GM21515 (cell line): Measurements from ENCODE around the gene RBM42.
"Not testable (repeated sequence)": the region's sequence is repeated elsewhere in the genome, so short reads cannot be mapped to it uniquely, and the experiment has no call there.

Experiments used
- ATAC-seq: cut with Tn5 transposase; IDR thresholded peaks from one replicate; pipeline ENCODE4 v1.9.1; 2021; ENCODE audit not compliant: unreplicated experiment

RBM42 gene

DNA sequence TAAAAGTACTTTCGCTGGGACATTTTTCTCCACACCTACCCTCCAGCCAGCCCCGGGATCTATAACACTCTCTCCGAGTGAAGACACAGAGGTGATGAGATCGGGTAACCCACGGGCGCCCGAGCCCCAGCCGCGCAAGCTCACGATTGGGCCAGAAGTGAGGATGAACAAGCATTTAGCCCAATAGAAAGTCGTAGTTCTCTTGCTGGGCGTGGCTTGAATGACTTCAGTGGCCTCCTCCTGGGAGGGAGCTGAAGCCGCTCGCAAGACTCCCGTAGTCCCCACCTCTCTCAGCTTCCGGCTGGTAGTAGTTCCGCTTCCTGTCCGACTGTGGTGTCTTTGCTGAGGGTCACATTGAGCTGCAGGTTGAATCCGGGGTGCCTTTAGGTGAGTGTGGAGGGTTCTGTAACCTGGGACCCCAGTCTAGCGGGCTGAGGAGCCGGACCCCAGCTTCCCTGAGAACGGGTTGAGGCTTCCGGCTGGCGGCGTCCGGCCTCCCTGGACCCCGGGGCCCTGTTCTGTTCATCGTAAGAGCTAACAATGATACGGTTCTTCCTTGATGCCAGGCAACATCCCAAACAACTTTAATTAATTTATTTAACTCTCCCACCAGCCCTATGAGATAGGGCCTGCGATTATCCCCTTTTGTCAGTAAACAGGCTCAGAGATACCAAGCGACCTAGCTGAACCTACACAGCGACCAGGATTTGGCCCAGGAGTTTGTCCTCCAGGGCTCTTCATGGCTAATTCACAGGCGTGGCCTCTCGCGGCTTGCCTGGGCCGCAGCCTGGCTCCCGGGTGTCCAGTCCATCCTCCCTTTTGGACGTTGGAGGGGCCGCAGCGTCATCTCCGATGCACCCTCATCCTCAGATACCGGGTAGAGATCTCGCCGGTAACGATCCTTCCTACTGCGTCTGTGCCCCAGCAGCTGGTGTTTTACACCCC is 19.5 kb downstream of the RBM42 start, which contains the start of gene COX6B1:
Gene COX6B1 (plus strand): TSS at position 307 of the 945 bp plus-strand sequence. CDS start 2,921 bp downstream, outside the sequence.
- peak; percentile 61 for ATAC-seq

DNA sequence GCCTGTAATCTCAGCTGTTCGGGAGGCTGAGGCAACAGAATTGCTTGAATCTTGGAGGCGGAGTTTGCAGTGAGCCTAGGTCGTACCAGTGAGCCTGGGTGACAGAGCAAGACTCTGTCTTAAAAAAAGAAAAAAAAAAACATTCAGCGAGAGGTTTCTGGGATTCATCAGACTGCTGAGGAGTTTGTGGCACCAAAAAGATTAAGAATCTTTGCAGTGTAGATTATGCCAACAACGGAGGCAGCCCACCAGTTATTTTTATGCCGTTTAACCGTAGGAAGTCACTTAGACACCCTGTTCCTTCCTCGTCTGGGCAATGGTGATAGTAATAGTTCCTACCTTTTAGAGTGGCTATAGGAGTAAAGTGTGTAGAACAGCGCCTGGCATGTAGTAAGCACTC is 21.7 kb downstream of the RBM42 start:
- ATAC-seq, result no peak

DNA sequence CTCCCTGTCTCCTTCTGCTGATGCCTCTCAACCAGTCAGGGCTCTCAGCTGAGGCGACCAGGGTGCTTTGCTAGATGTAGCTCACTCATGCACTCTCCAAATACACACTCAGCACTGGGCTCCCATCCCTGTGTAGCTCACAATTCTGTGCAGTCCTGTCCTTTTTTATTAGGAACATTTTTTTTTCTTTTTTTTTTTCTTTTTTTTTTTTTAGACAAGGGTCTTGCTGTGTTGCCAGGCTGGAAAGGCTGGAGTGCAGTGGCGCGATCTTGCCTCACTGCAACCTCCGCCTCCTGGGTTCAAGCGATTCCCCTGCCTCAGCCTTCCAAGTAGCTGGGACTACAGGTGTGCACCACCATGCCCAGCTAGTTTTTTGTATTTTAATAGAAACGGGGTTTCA is 26.0 kb downstream of the RBM42 start:
- not testable (repeated sequence) for ATAC-seq

DNA sequence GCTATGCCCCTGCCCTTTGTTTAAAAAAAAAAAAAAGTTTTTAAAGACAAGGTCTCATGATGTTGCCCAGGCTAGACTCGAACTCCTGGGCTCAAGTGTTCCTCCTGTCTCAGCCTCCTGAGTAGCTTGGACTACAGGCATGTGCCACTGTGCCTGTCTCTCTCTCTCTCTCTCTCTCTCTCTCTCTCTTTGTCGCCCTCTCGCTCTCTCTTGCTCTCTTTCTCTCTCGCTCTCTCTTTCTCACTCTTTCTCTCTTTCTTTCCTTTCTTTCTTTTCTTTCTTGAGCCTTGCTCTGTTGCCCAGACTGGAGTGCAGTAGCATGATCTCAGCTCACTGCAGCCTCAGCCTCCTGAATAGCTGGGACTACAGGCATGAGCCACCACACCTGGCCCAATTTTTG is 26.8 kb downstream of the RBM42 start:
- no peak for ATAC-seq

DNA sequence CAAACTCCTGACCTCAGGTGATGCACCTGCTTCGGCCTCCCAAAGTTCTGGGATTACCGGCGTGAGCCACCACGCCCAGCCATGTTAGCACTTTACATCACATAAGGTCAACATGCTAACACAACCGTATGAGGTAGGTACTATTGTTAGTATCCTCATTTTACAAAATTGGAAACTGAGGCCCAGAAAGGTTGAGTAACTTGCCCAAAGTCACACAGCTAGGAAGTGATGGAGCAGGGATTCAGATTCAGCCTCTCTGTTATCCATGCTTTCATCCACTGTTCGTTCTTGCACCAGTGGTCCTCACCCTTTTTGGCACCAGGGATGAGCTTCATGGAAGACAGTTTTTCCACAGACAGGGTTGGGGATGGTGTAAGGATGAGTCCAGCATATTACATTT is 27.9 kb downstream of the RBM42 start:
- no peak for ATAC-seq

DNA sequence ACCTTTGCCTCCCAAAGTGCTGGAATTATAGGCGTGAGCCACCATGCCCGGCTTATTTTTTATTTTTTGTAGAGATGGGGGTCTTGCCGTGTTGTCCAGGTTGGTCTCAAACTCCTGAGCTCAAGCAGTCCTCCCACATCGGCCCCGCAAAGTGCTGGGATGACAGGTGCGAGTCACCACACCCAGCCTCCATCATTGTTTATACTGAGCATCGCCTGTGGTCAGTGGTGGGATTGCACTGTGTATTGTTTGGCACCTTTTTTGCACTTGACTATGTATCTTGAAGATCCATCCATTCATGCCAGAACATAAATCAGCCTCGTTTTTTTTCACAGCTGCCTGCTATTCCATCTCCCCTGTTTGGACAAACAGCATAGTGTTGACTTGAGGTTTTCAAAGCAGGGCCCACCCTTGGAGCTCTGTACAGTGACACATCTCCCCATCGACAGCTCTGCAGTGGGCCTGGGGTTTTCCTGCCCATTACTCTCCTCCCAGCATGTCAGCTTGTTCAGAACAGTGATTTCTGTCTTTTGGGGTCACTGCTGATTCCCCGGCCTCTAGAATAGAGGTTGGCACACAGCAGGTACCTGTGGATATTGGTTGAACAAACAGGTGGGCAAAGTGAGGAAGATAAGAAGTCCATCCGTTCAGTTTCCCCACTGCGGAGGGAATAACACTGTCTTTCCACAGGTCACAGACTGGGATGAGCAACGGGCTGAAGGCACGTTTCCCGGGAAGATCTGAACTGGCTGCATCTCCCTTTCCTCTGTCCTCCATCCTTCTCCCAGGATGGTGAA is 29.3 kb downstream of the RBM42 start:
- no peak for ATAC-seq

DNA sequence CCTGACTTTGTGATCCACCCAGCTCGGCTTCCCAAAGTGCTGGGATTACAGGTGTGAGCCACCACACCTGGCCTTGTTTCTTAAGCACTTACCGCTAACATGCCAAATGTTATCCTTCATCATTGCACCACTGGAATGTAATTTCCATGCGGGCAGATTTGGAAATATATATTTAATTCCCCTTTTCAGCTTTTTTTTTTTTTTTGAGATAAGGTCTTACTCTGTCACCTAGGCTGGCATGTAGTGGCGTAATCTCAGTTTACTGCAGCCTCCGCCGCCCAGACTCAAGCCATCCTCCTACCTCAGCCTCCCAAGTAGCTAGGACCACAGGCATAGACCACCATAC is 33.1 kb downstream of the RBM42 start:
- ATAC-seq, result no peak

DNA sequence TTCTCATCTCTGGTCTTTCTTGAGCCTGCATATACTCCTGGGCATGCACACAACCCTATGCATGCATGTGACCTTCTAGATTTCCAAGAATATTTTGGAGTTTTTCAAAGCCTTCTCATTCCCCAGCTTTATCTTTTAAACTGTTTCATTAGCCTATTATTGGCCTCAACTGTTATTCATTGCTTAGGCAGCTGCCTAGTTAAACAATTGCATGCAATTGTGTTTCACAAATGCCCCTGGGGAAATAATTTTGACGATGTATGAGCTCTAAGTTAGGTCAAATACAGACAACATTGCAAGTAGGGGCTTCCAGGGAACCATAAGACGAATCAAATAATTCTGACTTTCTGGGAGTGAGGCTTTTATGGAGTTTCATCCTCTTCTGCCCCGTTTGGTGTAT is 35.1 kb downstream of the RBM42 start:
- no peak for ATAC-seq

DNA sequence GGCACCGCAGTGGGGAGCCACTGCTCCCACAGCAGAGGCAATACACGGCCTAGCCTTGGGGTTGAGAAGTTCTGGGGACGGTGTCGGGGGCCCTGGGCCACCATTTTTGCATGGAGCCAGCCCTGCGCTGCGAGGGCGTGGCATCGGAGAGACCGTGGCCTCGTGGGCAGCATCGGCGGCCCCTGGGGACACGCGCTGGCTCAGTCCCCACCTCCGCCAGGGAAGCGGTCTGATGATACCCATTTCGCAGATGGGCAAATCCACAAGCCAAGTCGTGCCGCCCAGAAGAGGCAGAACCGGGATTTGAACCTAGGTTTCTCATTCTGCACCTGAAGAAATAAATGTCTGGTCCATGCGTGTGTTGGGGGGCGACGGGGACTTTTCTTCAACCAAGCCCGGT is 36.3 kb downstream of the RBM42 start:
- ATAC-seq, result no peak

DNA sequence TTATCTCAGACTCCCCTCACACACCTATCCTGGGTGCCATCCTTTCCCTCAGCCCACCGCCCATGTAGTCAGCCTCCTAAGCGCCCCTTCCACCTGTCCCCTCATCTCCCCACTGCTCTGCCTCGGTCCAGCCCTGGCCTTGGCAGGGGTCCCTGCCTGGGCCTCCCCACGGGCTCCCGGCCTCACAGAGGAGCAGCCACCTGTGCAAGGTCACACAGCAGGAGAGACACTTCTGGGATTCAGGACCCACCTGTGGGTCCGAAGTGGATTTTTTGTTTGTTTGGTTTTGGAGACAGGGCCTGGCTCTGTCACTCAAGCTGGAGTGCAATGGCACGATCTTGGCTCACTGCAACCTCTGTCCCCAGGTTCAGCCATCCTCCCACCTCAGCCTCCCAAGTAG is 36.8 kb downstream of the RBM42 start:
- ATAC-seq, result no peak

DNA sequence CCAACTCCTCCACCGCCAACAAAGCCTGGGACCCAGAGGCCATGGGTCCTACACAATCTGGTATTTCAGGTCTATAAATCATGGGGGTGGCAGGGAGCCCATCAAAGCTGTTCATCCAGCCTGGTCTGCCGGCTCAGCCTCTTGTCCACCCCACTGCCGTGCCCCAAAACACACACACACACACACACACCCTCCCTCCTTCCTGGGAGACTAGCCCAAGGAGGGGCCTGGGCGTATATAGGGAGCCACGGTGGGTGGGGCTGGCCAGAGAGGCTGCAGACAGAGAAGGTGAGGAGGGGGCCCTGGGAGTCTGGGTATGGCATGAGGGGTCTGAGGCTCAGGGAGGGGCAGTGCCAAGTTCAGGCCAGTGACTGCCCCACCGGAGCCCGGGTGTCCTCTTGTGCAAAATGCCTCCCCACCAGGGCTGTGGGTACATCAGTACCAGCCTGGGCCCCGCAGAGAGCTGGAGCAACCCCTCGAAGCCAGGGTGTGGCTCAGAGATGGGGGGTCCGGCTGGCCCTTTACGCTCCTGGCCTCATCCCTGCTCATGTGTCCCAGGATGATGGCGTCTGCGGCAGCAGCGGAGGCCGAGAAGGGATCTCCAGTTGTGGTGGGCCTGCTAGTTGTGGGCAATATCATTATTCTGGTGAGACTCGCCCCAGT is 37.5 kb downstream of the RBM42 start, which contains the start of gene UPK1A:
Gene UPK1A (plus strand): TSS at position 267 of the 663 bp plus-strand sequence. CDS start 296 bp downstream, at position 563.
- ATAC-seq, result no peak

DNA sequence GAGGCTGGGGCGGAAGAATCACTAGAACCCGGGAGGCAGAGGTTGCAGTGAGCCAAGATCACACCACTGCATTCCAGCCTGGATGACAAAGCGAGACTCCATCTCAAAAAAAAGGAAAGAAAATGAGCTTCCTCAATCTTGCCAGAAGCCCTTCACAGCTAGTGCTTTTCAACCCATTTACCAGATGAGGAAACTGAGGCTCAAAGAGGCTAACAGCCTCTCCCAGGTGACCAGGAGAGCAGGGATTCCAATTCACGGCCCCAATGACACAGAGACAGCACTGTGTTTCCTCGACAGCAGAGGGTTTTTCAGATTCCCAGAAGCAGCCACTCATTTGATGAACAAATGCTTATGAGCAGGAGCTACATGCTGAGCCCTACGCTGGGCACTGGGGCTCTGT is 40.7 kb downstream of the RBM42 start:
- ATAC-seq, result no peak

DNA sequence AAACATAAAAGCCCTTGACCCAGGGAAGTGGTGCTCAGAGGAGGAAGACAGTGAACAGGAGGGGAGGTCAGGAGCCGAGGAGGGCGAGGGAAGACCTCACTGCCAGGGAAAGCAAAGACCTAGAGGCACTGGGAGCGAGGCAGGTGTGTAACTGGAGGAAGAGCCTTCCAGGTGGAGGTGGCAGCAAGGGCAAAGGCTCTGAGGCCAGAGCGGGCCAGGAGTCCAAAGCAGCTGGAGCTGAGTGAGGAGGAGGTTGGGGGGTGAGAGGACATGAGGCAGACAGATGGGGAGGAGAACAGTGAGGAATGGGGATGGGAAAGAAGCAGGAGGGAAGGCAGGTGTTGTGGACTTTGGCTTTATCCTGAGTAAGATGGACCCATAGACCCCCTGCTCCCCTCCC is 41.1 kb downstream of the RBM42 start:
- no peak for ATAC-seq

DNA sequence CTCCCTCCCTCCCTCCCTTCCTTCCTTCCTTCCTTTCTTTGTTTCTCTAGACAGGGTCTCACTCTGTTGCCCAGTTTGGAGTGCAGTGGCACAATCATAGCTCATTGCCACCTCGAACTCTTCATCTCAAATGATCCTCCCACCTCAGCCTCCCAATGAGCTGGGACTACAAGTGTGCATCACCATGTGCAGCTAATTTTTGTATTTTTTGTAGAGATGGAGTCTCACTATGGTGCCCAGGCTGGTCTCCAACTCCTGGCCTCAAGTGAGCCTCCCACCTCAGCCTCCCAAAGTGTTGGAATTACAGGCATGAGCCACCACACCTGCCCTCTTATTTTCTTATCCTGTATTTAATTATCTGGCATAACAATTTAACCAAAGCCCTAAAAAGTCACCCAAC is 41.9 kb downstream of the RBM42 start:
- ATAC-seq, result no peak

DNA sequence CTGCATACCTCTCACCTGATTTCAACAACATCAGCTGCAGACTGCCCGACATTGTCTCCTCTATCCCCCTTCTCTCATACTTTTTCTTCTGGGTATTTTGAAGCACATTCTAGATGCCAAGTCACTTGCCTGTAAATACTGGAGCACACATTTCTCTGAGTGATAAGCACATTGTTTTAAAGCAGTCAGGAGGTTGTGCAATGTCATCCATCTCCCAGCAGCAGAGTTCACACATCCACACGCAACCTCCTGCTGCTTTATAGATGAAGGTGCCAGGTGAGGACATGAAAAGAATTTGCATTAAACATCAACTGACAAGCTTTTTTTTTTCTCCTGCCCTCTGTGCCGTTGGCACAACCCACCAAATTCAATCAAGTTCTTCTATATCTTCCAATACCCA is 43.0 kb downstream of the RBM42 start:
- no peak for ATAC-seq

DNA sequence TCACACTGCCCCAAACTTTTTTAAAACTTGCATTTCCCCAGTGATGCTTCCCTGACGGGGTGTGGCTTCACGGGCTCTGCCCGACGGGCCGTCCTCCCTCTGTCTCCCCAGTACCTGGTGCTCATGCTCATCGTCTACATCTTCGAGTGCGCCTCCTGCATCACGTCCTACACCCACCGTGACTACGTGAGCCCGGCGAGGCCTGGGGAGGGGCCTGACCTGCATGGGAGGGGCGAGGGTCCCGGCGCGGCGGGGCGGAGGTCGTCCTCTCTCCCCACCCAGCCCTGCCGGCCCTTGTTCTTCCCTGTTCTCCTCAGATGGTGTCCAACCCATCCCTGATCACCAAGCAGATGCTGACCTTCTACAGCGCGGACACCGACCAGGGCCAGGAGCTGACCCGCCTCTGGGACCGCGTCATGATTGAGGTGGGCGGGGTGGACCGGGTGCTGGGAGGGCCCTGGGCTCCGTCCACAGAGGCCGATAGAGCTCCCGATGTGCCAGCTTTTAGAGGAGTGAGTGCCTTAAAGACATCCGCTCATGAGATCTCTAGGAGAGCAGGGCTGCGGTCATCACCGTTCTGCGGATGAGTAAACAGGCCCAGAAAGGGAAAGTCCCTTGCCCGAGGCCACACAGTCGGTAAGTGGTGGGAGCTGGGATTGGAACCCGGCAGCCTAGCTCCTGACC is 44.4 kb downstream of the RBM42 start:
- ATAC-seq, result no peak

DNA sequence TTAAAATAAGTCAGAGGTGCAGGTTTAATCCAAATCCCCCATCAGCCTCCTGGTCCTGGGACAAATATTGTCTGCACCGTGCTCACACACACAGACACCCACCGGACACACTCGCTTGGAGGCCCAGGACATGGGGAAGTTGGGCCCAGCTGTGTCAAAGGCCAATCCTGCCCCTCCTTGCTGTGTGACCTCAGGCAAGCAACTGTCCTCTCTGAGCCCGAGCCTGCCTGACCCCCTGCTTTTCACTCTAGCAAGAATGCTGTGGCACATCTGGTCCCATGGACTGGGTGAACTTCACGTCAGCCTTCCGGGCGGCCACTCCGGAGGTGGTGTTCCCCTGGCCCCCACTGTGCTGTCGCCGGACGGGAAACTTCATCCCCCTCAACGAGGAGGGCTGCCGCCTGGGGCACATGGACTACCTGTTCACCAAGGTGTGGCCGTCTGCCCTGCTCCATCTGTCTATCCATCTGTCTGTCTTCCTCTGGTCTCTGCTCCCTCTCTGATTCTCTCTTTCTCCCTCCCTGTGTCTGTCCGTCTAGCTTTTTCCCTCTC is 46.8 kb downstream of the RBM42 start:
- ATAC-seq, result no peak
